Measurements from ENCODE around the gene GPATCH1. TPM values are rescaled to one million over a fixed set of nuclear protein-coding genes. Genes with fewer than 3 reads are reported as not detected.
"Not testable (repeated sequence)": the region's sequence is repeated elsewhere in the genome, so short reads cannot be mapped to it uniquely, and the experiment has no call there.

GPATCH1 gene
- polyA plus RNA-seq, 1 donor from 2014 or later, result 7.0 TPM

GRCh38 chr19:33118643-33119042 is 37.7 kb downstream of the GPATCH1 start:
- H3K4me3 Mint-ChIP-seq, result no peak overlapping the region
- peaks cover 0 to 1% (median 0%) of the 10 kb centered on the region in 3 donors for H3K4me1 Mint-ChIP-seq
- H3K27ac Mint-ChIP-seq, result no peak overlapping the region
- no peaks in the 10 kb centered on the region for H3K27me3 Mint-ChIP-seq
- H3K9me3 Mint-ChIP-seq, result no peaks in the 10 kb centered on the region
- peaks cover 5% of the 10 kb centered on the region for H3K36me3 Mint-ChIP-seq

- Mint-ChIP-seq H3K9me3 (no peaks in the 10 kb centered on the region), H3K27me3 (no peaks in the 10 kb centered on the region), H3K4me3 (no peak overlapping the region), H3K27ac (no peak overlapping the region), H3K36me3 (peaks cover 8% of the 10 kb centered on the region), H3K4me1 (peaks cover 0 to 3% (median 1%) of the 10 kb centered on the region in 3 donors)
Measured at GRCh38 chr19:33124207-33125098, 43.5 kb downstream of the GPATCH1 start.

GRCh38 chr19:33125929-33126388 is 45.0 kb downstream of the GPATCH1 start:
- H3K27ac Mint-ChIP-seq, result no peak overlapping the region
- no peaks in the 10 kb centered on the region for H3K27me3 Mint-ChIP-seq
- H3K9me3 Mint-ChIP-seq, result no peaks in the 10 kb centered on the region
- no peak overlapping the region for H3K4me3 Mint-ChIP-seq
- H3K4me1 Mint-ChIP-seq, result peaks cover 0 to 3% (median 1%) of the 10 kb centered on the region in 3 donors
- peaks cover 8% of the 10 kb centered on the region for H3K36me3 Mint-ChIP-seq

GRCh38 chr19:33126712-33127111 is 45.7 kb downstream of the GPATCH1 start:
- not testable (repeated sequence) for H3K9me3 Mint-ChIP-seq, H3K36me3 Mint-ChIP-seq, H3K4me1 Mint-ChIP-seq, H3K27ac Mint-ChIP-seq, H3K4me3 Mint-ChIP-seq, H3K27me3 Mint-ChIP-seq

- peaks cover under 1% of the 10 kb centered on the region for H3K27me3 Mint-ChIP-seq
- no peak overlapping the region for H3K27ac Mint-ChIP-seq
- no peak overlapping the region for H3K4me3 Mint-ChIP-seq
- H3K36me3 Mint-ChIP-seq, result peaks cover 7% of the 10 kb centered on the region
- H3K4me1 Mint-ChIP-seq, result peaks cover 0 to 3% (median under 1%) of the 10 kb centered on the region in 3 donors
- H3K9me3 Mint-ChIP-seq, result no peaks in the 10 kb centered on the region
Measured at GRCh38 chr19:33129901-33130300, 48.9 kb downstream of the GPATCH1 start.

- Mint-ChIP-seq H3K9me3 (no peaks in the 10 kb centered on the region), H3K27me3 (peaks cover 2% of the 10 kb centered on the region), H3K4me3 (no peak overlapping the region), H3K27ac (no peak overlapping the region), H3K4me1 (peaks cover 0 to 3% (median 3%) of the 10 kb centered on the region in 3 donors), H3K36me3 (peaks cover 5% of the 10 kb centered on the region)
Measured at GRCh38 chr19:33130433-33130832, 49.5 kb downstream of the GPATCH1 start.

- H3K9me3 Mint-ChIP-seq, result no peaks in the 10 kb centered on the region
- peaks cover 4% of the 10 kb centered on the region for H3K36me3 Mint-ChIP-seq
- H3K4me3 Mint-ChIP-seq, result no peak within 1 kb of the TSS
- peak within 1 kb of the TSS in 1 of 3 donors; percentile 53 for H3K27ac Mint-ChIP-seq
- H3K27me3 Mint-ChIP-seq, result peaks cover 2% of the 10 kb centered on the region
- peaks cover 0 to 3% (median 0%) of the 10 kb centered on the region in 3 donors for H3K4me1 Mint-ChIP-seq
Measured at GRCh38 chr19:33132021-33132420, 51.0 kb downstream of the GPATCH1 start, which contains the start of gene WDR88. TSS of gene WDR88 (plus strand) at chr19:33132114. CDS start at chr19:33132170, 56 bp downstream.

GRCh38 chr19:33132425-33132824 is 51.4 kb downstream of the GPATCH1 start:
- Mint-ChIP-seq H3K36me3 (peaks cover 3% of the 10 kb centered on the region), H3K27ac (no peak overlapping the region), H3K27me3 (peaks cover 2% of the 10 kb centered on the region), H3K4me3 (no peak overlapping the region), H3K9me3 (no peaks in the 10 kb centered on the region), H3K4me1 (peaks cover 0 to 3% (median 0%) of the 10 kb centered on the region in 3 donors)

GRCh38 chr19:33133438-33134031 is 52.6 kb downstream of the GPATCH1 start:
- no peak overlapping the region for H3K4me3 Mint-ChIP-seq
- H3K27me3 Mint-ChIP-seq, result peaks cover 2% of the 10 kb centered on the region
- peaks cover 0 to 3% (median 0%) of the 10 kb centered on the region in 3 donors for H3K4me1 Mint-ChIP-seq
- no peak overlapping the region for H3K27ac Mint-ChIP-seq
- peaks cover 2% of the 10 kb centered on the region for H3K36me3 Mint-ChIP-seq
- H3K9me3 Mint-ChIP-seq, result no peaks in the 10 kb centered on the region

- Mint-ChIP-seq H3K4me1 (peaks cover 0 to 3% (median 0%) of the 10 kb centered on the region in 3 donors), H3K27me3 (peaks cover 3% of the 10 kb centered on the region), H3K36me3 (no peaks in the 10 kb centered on the region), H3K27ac (no peak overlapping the region), H3K9me3 (no peaks in the 10 kb centered on the region), H3K4me3 (no peak overlapping the region)
Measured at GRCh38 chr19:33134571-33135041, 53.6 kb downstream of the GPATCH1 start.

- Mint-ChIP-seq H3K27me3 (peaks cover 13% of the 10 kb centered on the region), H3K4me3 (no peak overlapping the region), H3K9me3 (no peaks in the 10 kb centered on the region), H3K27ac (peak overlapping the region in 1 of 3 donors; percentile 74), H3K4me1 (peaks cover 0 to 6% (median 4%) of the 10 kb centered on the region in 3 donors), H3K36me3 (peaks cover 3% of the 10 kb centered on the region)
Measured at GRCh38 chr19:33139165-33139564, 58.2 kb downstream of the GPATCH1 start.

GRCh38 chr19:33143897-33144405 is 63.0 kb downstream of the GPATCH1 start:
- no peaks in the 10 kb centered on the region for H3K9me3 Mint-ChIP-seq
- H3K4me1 Mint-ChIP-seq, result peaks cover 0 to 4% (median 4%) of the 10 kb centered on the region in 3 donors
- H3K27ac Mint-ChIP-seq, result peak overlapping the region in 1 of 3 donors; percentile 67
- H3K36me3 Mint-ChIP-seq, result peaks cover 3% of the 10 kb centered on the region
- H3K4me3 Mint-ChIP-seq, result peak overlapping the region in 3 of 4 donors; percentile 61 to 71 (median 63)
- peaks cover 15% of the 10 kb centered on the region for H3K27me3 Mint-ChIP-seq

- H3K36me3 Mint-ChIP-seq, result peaks cover 3% of the 10 kb centered on the region
- no peak overlapping the region for H3K27ac Mint-ChIP-seq
Measured at GRCh38 chr19:33146209-33146608, 65.2 kb downstream of the GPATCH1 start.

GRCh38 chr19:33147538-33147937 is 66.6 kb downstream of the GPATCH1 start:
- Mint-ChIP-seq H3K4me3 (no peak overlapping the region), H3K9me3 (no peaks in the 10 kb centered on the region), H3K27ac (no peak overlapping the region), H3K27me3 (peaks cover 9% of the 10 kb centered on the region), H3K36me3 (peaks cover 3% of the 10 kb centered on the region), H3K4me1 (peaks cover 0 to 4% (median 4%) of the 10 kb centered on the region in 3 donors)

More at GRCh38 chr19:33146209-33146608, 65.2 kb downstream of the GPATCH1 start:
- no peak overlapping the region for H3K4me3 Mint-ChIP-seq
- no peaks in the 10 kb centered on the region for H3K9me3 Mint-ChIP-seq
- H3K27me3 Mint-ChIP-seq, result peaks cover 13% of the 10 kb centered on the region
- H3K4me1 Mint-ChIP-seq, result peaks cover 0 to 4% (median 4%) of the 10 kb centered on the region in 3 donors

All from IgD-negative memory B cell (primary cell).